ENCODE measurements around the gene ETHE1.
"Not testable (repeated sequence)": the region's sequence is repeated elsewhere in the genome, so short reads cannot be mapped to it uniquely, and the experiment has no call there.

The ETHE1 gene

DNA sequence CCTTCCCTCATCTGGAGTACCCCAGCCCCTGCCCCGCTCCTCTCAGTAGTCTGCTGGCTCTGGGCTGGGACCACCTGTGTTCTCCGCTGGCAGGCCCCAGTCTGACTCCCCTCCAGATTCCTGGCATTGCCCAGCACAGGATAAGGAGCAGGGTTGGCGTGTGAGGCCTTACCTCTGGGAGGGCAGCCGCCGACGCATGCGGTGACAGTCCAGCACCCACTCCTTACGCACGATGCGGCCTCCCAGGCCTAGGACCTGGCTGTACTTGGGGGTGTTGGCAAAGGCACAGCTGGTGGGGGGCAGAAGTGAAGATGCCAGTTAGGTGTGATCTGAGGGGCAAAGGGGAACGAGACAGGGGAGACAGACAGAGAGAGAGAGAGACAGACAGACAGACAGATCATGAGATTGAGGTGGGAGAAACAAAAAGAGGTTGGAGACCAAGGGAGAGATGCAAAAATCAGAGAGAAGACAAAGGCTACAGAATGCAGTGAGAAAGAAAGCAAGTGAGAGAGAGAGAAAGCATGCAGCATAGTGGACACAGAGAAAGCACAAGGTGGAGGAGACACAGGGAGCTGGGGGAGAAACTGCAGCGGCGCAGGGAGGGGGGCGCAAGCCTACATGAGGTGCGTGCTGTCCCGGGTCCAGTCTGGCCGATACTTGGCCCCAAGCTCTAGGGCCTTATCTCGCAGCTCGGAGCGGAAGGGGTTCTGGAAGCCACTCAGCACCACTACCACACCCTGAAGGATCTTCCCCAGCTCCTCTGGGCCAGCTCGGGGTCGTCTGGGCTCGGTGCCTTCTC, 24.6 kb upstream of the ETHE1 start:
- DNase-seq, result no peak

DNA sequence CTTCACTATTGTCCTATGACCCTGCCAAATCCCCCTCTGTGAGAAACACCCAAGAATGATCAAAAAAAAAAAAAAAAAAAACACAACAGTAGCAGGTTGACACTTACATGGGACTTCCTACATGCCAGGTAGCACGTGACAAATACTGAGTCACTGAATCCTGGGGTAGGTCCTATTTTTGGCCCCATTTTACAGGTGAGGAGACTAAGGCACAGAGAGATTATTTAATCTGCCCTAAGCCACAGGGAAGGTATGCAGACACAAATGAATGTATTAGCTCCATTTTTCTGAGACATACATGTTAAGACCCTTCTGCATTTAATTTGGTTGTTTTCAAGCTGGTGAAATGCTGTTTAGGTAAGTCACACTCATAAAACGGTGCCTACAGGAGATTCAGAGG, 21.7 kb upstream of the ETHE1 start:
- DNase-seq, result no peak

DNA sequence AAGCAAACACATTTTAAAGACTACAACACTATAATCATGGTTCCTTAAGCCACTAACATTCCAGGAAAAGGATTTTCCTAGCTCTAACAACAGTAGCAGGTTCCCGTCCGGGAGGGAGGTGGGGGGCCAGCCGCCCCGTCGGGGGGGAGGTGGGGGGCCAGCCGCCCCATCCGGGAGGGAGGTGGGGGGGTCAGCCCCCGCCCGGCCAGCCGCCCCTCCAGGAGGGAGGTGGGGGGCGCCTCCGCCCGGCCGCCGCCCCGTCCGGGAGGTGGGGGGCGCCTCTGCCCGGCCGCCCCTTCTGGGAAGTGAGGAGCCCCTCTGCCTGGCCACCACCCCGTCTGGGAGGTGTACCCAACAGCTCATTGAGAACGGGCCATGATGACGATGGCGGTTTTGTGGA, 20.9 kb upstream of the ETHE1 start:
- DNase-seq, result not testable (repeated sequence)

DNA sequence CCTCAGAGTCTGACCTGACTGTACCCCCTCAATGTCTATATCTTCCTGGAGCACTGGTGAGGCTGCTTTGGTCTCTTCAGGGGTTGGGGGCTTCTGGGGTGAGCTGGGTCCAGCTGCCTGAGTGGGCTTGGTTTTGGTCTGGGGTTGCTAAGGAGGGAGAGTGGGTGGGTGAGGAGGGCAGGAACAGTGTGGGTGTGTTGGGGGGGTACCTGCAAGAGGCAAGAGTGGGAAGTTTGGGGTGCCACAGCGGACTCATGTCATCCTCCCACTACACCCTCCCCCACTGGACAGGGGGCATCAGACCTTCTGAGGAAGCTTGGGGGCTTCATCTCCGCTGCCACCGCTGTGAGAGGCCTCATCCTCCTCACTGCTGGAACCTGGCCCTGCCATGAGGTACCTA, 19.6 kb upstream of the ETHE1 start:
- DNase-seq, result no peak

DNA sequence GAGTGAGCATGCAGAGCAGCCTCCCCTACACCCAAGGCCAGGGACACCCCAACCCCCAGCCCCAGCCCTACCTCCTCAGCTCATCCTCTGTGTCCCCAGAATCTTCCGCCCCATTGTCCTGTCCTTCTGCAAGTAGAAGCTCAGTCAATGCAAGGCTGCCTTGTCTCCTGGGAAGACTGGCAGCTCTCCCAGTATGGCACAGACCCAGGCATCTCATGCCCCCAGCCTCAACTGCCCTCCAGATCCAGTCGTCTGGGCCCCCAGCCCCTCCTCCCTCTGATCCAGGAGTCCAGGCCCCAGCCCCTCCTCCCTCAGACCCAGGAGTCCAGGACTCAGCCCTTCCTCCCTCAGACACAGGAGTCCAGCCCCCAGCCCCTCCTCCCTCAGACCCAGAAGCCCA, 19.0 kb upstream of the ETHE1 start:
- DNase-seq, result no peak

DNA sequence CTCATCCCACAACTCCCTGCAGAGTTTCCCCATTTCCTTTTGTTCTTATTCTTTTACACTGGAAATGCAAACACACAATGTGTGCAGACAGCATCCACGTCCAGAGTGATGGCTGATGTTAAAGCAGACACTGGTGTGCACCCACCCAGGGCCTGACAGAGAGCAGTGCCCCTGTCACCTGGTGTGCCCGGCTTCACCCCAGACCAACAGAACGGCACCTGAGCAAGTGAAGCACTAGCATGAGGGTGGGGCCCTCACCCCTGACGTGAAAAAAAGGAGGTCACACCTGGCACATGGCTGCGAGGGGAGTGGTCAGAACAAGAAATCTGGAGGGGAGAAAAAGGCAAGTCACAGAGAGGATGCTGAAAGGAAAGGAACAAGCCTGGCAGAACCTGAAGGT, 18.3 kb upstream of the ETHE1 start:
- DNase-seq, result no peak

DNA sequence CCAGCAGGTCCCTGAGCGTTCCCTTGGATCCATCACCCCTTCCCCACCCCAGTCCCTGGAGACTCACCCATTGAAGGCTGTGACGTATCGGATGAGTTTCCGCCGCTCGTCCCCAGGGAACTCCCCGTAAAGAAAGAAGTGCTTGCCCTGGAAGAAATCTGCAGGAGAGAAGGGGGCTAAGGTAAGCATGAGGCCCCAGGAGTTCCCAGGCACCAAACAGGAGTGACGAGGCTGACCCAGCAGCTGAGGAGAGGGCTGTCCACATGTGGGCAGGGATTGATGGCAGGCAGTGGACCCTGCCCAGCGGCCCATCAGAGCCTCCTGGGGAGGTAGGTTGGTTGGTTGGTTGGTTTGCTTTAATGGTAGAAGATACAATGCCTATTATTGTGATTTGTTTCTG, 17.1 kb upstream of the ETHE1 start:
- DNase-seq, result no peak

DNA sequence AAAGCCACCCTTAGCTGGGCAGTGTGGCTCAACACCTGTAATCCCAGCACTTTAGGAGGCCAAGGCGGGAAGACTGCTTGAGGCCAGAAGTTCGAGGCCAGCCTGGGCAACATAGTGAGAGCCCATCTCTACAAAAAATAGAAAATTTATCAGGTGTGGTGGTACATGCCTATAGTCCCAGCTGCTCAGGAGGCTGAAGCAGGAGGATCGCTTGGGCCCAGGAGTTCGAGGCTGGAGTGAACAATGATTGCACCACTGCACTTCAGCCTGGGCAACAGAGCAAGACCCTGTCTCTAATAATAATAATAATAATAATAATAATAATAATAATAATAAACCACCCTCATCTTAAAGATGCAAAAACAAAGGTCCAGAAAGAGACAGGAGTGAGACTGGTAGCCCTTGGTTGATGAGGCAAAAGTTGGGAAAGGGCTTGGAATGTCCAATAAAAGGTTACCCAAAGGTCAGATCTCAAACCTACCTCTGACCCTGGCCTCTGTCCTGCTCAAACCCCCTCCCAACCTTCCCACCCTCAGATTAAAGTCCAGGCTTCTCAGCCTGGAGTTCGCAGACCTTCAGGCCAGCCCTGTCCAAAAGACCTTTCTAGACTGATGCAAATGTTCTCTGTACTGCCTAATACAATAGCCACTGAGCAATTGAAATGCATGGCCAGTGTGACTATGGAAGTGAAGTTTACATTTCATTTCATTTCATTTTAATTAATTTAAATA, 15.1 kb upstream of the ETHE1 start:
- DNase-seq, result no peak

DNA sequence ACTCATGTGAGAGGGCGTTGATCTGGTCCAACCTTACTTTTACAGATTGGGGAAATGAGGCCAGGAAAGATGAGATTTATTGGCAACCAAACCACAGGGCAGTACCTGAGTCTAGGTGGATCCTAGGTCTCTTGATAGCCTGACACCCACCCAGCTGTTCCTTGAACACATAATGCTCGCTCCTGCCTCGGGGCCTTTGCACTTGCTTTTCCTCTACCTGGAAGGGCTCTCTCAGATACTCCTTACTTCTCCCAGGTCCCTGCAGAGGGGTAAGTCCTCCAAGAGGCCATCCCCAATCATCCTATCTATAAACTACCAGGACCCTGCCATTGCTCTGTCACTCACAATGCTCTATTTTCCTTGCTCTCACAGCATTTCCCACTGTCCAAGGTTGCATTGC, 13.4 kb upstream of the ETHE1 start:
- no peak for DNase-seq

DNA sequence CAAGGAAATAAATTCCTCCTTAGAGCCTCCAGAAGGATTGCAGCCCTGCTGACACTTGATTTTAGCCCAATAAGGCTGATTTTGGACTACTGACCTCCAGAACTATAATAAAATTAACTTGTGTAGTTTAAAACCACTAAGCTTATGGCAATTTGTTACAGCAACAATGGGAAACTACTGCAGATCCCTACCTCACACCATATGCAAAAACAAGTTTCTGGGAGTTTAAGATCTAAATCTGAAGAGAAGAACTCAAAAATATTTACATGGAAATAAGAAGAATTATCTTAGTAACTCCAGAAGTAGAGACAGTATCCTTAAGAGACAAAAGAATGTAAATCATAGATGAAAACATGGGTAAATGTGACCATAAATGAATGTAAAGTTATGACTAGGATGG, 11.9 kb upstream of the ETHE1 start:
- no peak for DNase-seq

DNA sequence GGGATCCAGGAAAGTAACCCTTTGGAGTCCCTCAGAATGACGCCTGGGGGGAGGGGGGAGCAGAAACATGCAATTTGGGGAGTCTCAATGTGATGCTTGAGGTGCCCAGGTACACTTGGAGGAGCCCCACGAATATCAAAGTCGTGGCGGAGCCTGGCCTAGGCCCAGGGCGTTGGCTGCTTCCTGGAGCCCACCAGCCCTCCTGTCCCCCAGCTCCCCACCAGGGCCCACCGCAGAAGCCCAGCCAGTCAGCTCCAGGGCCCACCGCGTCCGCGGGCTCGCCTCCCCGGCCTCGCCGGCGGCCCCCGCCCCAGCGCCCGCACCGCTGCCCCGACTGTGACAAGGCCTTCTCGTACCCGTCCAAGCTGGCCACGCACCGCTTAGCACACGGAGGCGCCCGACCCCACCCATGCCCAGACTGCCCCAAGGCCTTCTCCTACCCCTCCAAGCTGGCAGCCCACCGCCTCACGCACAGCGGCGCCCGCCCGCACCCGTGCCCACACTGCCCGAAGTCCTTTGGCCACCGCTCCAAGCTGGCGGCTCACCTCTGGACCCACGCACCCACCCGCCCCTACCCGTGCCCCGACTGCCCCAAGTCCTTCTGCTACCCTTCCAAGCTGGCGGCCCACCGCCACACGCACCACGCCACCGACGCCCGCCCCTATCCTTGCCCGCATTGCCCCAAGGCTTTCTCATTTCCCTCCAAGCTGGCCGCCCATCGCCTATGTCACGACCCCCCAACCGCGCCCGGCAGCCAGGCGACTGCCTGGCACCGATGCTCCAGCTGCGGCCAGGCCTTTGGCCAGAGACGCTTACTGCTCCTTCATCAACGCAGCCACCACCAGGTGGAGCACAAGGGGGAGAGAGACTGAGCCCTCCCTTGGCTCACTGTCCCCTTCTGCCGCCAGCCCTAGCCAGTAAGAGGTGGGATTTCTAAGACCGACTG, 8.1 kb upstream of the ETHE1 start:
- DNase-seq, result peak; percentile 87

DNA sequence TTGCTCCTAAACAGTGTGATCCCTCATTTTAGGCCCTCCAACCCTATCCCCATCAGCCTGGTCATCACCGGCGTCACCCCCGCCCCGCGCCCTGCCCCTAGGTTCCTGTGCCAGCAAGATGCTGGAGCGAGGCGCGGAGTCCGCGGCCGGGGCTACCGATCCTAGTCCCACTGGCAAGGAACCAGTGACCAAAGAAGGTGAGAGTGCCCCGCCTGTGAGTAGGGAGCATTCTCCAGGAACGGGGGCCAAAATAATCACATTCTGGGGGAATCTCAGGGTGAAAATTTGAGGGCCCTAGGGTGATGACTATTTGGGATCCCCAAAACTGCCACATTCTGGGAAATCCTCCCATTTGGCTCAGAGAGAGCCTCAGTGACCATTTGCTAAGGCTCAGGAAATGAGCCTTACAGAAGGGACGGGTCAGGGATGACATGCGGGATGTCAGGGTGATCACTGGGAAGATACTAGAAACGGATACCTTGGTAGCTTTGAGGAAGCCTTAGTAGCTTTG, 7.4 kb upstream of the ETHE1 start:
- no peak for DNase-seq

DNA sequence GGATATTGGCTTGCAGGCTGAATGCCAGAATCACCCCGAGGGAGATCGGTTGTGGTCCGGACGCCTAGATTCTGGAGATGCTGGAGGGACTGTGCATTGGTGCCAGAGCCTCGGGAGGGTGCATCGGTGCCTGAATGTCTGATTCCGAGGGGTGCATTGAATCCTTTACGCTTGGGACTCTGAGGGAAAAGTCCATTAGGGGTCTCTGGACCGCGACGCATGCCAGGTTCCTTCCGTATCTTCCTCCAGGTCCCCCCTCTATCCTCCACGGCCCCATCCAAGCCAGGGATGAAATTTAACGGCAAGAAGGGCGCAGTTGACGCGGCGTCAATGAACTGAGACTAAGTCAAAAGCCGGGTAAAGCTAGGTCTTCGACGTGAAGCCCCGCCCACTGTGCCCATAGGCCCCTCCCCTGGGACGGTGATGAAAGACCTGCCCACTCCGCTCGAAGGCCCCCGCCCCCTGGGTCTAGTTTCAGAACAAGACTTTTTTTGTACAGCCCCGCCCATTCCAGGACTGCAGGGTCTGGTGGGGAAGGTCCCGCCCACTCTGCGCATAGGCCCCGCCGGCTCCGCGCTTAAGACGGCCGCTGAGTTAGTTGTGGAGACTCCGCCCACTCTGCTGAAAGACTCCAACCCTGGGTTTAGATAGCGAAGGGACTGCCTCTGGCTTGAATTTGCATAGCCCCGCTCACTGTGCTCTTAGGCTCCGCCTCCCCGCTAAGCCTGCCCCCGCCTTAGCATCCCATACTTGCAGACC, 6.7 kb upstream of the ETHE1 start:
- peak; percentile 99 for DNase-seq

DNA sequence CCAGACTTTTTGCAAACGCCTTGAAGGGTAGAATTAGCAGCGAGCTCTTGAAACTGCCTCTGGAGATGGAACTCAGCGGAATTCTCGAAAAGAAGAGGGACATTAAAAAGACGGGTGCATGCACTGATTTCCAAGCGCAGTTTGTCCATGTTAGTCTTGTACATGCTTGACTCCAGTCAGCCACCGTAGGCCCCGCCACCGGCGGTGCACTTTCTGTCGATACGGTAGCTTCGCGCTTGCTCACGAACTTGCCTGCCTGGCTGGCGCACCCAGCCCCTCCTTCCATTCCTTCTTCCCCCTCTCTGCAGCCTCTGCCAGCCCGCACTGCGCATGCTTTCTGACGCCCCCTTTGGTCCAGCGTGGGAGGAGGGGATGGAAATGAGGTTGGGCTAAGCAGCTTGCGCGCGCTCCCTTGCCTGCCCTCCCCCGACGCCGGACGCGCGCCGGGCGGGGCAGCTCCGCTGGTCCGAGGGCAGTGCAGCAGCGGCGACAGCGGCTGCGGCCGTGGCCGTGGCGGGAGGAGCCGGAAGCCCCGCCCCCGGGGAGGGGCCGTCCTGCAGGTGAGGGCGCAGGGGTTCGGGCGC, 6.1 kb upstream of the ETHE1 start, which contains the start of gene ZNF575:
TSS of gene ZNF575 (plus strand) at position 227 of the 584 bp plus-strand sequence. CDS start 1,235 bp downstream, outside the sequence.
- DNase-seq, result peak; percentile 98

DNA sequence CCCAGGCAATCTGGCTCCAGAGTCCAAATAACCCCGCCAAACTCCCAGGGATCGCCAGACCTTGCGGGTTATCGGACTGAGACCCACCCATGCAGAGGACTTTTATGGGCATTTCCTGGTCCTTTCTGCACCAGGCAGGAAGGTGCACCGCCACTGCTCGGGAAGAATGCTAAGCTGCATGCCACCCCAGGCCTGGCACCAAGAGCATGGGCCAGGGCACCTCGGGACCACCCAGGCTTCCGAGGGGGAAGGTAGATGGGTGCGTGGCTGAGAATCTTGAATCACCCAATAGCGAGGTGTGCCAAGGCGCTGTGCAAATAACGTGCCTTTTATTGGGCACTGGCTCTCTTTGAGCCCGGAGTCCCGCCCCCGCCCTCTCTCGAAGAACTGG, 5.6 kb upstream of the ETHE1 start:
- DNase-seq, result no peak

DNA sequence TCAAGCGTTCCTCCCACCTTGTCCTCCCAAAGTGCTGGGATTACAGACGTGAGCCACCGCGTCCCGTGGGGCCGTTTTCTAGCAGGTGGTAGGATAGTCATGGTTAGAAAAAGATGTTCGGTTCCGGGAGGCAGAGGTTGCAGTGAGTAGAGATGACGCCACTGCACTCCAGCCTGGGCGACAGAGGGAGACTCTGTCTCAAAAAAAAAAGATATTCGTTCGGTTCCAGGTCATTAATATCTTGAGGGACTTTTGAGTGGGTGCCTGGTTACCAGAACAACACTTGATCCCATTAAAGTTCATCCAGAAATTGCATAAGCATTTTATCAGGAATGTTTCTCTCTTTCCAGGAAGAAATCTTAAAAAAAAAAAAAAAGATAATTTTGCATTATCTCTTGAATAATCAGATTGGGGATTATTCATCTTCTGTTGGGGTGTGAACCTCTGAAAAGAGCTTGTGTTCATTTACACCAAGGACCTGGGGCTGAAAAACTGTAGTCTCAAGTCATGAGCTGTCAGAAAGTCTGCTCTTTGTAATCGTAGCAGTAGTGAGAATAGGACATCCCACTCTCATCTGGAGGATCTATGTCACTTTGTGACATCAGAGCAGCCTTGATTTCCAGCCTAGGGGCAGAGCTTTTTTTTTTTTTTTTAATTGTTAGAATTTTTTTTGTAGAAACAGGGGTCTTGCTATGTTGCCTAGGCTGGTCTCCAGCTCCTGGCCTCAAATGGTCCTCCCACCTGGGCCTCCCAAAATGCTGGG, 1.0 kb upstream of the ETHE1 start:
- peak; percentile 13 for DNase-seq

DNA sequence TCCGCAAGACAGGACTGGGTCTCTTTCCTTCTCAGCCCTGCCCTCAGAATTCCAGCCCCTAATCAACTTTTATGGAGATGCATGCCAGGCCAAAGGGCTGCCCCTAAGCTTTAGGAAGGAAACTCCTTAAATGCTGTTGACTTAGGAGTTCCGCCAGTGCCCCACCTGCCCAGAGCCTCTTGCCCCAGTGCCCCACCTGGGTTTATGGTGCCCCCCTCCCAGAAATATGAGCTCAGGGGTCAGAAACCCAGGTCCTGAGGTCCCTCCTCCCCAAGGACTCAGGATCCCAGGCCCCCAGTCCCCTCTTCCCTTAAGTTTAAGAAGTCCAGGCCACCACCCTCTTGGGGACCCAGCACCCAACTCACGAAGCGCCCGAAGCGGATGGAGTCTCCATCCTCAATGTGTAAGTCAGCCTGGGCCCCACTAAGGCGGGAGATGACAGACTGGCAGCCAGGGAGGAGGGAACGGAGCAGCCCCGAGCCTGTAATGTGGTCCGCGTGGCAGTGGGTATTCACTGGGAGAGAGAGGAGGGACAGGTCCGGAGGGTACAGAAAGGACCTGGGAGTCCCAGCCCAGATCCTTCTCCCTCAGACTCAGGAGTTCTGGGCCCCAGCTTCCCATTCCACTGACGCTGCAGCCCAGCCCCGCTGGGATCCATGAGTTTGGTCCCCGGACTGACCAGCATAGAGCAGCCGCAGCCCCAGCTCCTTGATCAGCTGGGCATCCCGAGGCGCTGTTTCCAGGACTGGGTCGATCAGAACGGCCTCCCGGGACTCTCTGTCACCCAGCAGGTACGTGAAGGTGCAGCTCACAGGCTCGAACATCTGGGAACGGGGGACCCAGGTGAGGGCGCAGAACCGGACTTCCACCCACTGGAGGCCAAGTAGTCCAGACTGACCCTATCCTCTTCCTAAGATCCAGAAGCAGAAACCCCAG, 897 bp downstream of the ETHE1 start:
- peak; percentile 50 for DNase-seq

DNA sequence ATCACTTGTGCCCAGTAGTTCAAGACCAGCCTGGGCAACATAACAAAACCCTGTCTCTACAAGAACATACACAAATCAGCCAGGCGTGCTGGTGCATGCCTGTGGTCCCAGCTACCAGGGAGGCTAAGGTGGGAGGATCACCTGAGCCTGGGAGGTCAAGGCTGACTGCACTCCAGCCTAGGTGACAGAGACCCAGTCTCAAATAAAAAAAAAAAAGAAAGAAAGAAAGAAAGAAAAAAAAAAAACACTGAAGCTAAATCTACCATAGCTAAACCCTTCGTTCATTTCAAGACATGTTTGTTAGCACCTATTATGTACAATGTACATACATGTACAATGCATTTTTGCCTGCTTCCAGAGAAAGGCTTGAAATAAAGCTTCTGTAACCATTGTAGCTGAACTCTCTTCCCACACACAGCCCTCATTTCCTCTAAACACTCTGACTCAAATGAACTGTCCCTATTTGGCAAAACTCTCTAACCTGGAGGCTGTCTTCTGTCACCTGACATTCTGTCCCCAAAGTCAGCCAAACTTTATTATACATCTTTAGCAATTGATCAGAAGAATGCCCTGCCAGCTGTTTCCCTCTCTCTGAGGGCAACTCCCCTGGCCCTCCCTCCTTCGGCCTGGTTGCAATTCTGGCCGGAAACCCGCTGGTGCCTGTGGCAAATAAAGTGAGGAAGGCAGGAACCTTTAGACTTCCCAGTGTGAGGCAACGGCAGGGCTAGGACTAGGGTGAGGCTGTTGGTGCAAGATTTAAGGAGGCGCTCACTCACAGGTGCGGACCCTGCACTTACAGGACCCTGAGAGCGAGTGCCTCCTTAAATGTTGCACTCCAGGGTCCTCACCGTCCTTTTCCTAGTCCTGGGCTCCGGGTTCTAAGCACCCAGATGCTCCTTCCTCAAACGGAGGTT, 1.8 kb downstream of the ETHE1 start:
- DNase-seq, result peak; percentile 22

DNA sequence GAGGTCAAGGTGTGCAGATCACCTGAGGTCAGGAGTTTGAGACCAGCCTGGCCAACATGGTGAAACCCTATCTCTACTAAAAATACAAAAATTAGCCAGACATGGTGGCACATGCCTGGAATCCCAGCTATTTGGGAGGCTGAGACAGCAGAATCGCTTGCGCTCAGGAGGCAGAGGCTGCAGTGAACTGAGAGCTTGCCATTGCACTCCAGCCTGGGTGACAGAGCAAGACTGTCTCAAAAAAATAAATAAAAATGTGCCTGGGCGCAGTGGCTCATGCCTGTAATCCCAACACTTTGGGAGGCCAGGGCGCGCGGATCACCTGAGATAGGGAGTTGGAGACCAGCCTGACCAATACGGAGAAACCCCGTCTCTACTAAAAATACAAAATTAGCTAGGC, 3.3 kb downstream of the ETHE1 start:
- not testable (repeated sequence) for DNase-seq
